H1 (cell line): ENCODE results near the gene CEACAM5. TPM values are rescaled to one million over a fixed set of nuclear protein-coding genes. Genes with fewer than 3 reads are reported as not detected.

Experiments used
- CTCF ChIA-PET: fragments of 300-600 bp; sonication (Branson Sonifier 250); formaldehyde crosslinking; loops from one replicate; lab custom pipeline; 2021; ENCODE audit not compliant: partially characterized antibody; lab: Charles Lee
- POLR2A ChIA-PET: fragments of 300-600 bp; sonication (Branson Sonifier 250); formaldehyde crosslinking; loops from one replicate; lab custom pipeline; 2021; ENCODE audit warnings: inconsistent platforms; ENCODE audit not compliant: partially characterized antibody; lab: Charles Lee
- DNase-seq, 2 experiments: peaks; one replicate each; pipeline versions ENCODE4 v3.0.0 to v3.0.0-alpha.2; 2010 to 2022; ENCODE audit warnings: low spot score in 2 of 2, low read depth in 1 of 2, mixed read lengths in 1 of 2
- FAIRE-seq: peaks from 2 replicates; lab custom pipeline; 2011; peaks lifted over from hg19 to GRCh38; lab: Jason Lieb, UNC
- H2AFZ ChIP-seq: 2 replicates; pipeline ENCODE4 v1.8.1; 2012; ENCODE audit warnings: low read length, inconsistent platforms
- H2AK5ac ChIP-seq: 2 replicates; pipeline ENCODE4 v1.6.1; 2013; ENCODE audit warnings: low read depth, low read length
- H2BK120ac ChIP-seq: replicated peaks from 2 replicates; pipeline ENCODE3; 2013; ENCODE audit warnings: low read depth, low read length, inconsistent platforms
- H2BK12ac ChIP-seq: 2 replicates; pipeline ENCODE4 v1.6.1; 2013; ENCODE audit warnings: low read depth, low read length
- H2BK15ac ChIP-seq: 2 replicates; pipeline ENCODE4 v1.6.1; 2013; ENCODE audit warnings: low read length
- H2BK20ac ChIP-seq: 2 replicates; pipeline ENCODE4 v1.6.1; 2013; ENCODE audit warnings: low read length
- H2BK5ac ChIP-seq: 2 replicates; pipeline ENCODE4 v1.6.1; 2013; ENCODE audit warnings: low read depth, low read length
- H3K14ac ChIP-seq: 2 replicates; pipeline ENCODE4 v1.6.1; 2013; ENCODE audit warnings: inconsistent platforms; ENCODE audit not compliant: insufficient read length
- H3K18ac ChIP-seq: 2 replicates; pipeline ENCODE4 v1.6.1; 2013; ENCODE audit warnings: low read length; ENCODE audit errors: extremely low read depth
- H3K23ac ChIP-seq: 2 replicates; pipeline ENCODE4 v1.6.1; 2013; ENCODE audit warnings: inconsistent platforms; ENCODE audit not compliant: insufficient read length
- H3K23me2 ChIP-seq: 2 replicates; pipeline ENCODE4 v1.6.1; 2013; ENCODE audit warnings: low read depth, low read length
- H3K27ac ChIP-seq: 2 replicates; pipeline ENCODE4 v1.6.1; 2011; ENCODE audit warnings: low read depth, low read length, inconsistent platforms
- H3K27me3 ChIP-seq, 4 experiments: replicated peaks in 1 of 4; 1 replicate in 1 of 4; 2 replicates in 3 of 4; pipeline versions ENCODE4 v1.6.1 to v1.8.1; 2011 to 2013; ENCODE audit warnings: low read length in 3 of 4, mild to moderate bottlenecking in 3 of 4, inconsistent platforms in 2 of 4, mixed read lengths in 2 of 4, moderate library complexity in 1 of 4; ENCODE audit not compliant: control insufficient read depth in 3 of 4, insufficient read depth in 3 of 4; ENCODE audit errors: extremely low read depth in 1 of 4
- H3K36me3 ChIP-seq, 4 experiments: 2 replicates each; pipeline versions ENCODE4 v1.6.1 to v1.8.1; 2011 to 2013; ENCODE audit warnings: mild to moderate bottlenecking in 4 of 4, low read length in 3 of 4, moderate library complexity in 2 of 4, control low read depth in 1 of 4, inconsistent platforms in 1 of 4; ENCODE audit not compliant: insufficient read depth in 4 of 4, control insufficient read depth in 2 of 4
- H3K4ac ChIP-seq: replicated peaks from 2 replicates; pipeline ENCODE3; 2013; ENCODE audit warnings: low read length, low read depth, mixed read lengths, inconsistent platforms; ENCODE audit not compliant: insufficient read length
- H3K4me1 ChIP-seq, 4 experiments: replicated peaks in 1 of 4; 1 replicate in 1 of 4; 2 replicates in 3 of 4; pipeline versions ENCODE4 v1.6.1 to v1.8.1; 2011 to 2013; ENCODE audit warnings: low read length in 3 of 4, inconsistent platforms in 2 of 4, mixed read lengths in 1 of 4; ENCODE audit not compliant: insufficient read depth in 4 of 4, control insufficient read depth in 3 of 4
- H3K4me2 ChIP-seq, 2 experiments: 2 replicates each; pipeline versions ENCODE4 v1.6.1 to v1.8.1; 2011 to 2013; ENCODE audit warnings: low read depth in 2 of 2, low read length in 2 of 2, control low read depth in 1 of 2, inconsistent platforms in 1 of 2, mild to moderate bottlenecking in 1 of 2; ENCODE audit not compliant: insufficient read depth in 1 of 2
- H3K4me3 ChIP-seq, 4 experiments: fragments of 200-600, 300-600 bp in 1 of 4; sonication (generic), shearing (Covaris generic), sonication (Bioruptor Twin) in 1 of 4; 2 replicates each; pipeline versions ENCODE4 v1.5.1 to v1.8.1; 2011 to 2016; ENCODE audit warnings: low read length in 4 of 4, low read depth in 3 of 4, control low read depth in 2 of 4, inconsistent platforms in 2 of 4, mild to moderate bottlenecking in 2 of 4, mixed read lengths in 1 of 4, moderate library complexity in 1 of 4; ENCODE audit not compliant: insufficient read depth in 2 of 4; ENCODE audit errors: extremely low read depth in 1 of 4
- H3K56ac ChIP-seq: replicated peaks from 2 replicates; pipeline ENCODE3; 2013; ENCODE audit warnings: low read depth, mild to moderate bottlenecking, mixed read lengths, low read length, inconsistent platforms; ENCODE audit not compliant: insufficient read length
- H3K79me1 ChIP-seq: 2 replicates; pipeline ENCODE4 v1.6.1; 2013; ENCODE audit warnings: low read depth, low read length, control low read depth
- H3K79me2 ChIP-seq, 2 experiments: 2 replicates each; pipeline versions ENCODE4 v1.6.1 to v1.8.1; 2012 to 2013; ENCODE audit warnings: low read length in 2 of 2, mild to moderate bottlenecking in 2 of 2, inconsistent platforms in 1 of 2; ENCODE audit not compliant: insufficient read depth in 2 of 2, control insufficient read depth in 1 of 2
- H3K9ac ChIP-seq, 4 experiments: replicated peaks in 1 of 4; 1 replicate in 1 of 4; 2 replicates in 3 of 4; pipeline versions ENCODE4 v1.6.1 to v1.8.1; 2011 to 2013; ENCODE audit warnings: low read depth in 3 of 4, low read length in 3 of 4, control low read depth in 2 of 4, mild to moderate bottlenecking in 2 of 4, moderate library complexity in 2 of 4, inconsistent platforms in 1 of 4; ENCODE audit errors: extremely low read depth in 1 of 4
- H3K9me3 ChIP-seq, 2 experiments: 2 replicates each; pipeline versions ENCODE4 v1.6.1 to v1.8.1; 2012 to 2013; ENCODE audit warnings: mild to moderate bottlenecking in 2 of 2, moderate library complexity in 2 of 2, control low read depth in 1 of 2, inconsistent platforms in 1 of 2, low read depth in 1 of 2, low read length in 1 of 2, mixed read lengths in 1 of 2; ENCODE audit not compliant: insufficient read depth in 2 of 2
- H4K20me1 ChIP-seq, 2 experiments: replicated peaks in 1 of 2; 2 replicates each; pipeline versions ENCODE3 to v1.8.1; 2011 to 2013; ENCODE audit warnings: inconsistent platforms in 2 of 2, low read length in 2 of 2, mild to moderate bottlenecking in 1 of 2; ENCODE audit not compliant: insufficient read depth in 2 of 2, control insufficient read depth in 1 of 2
- H4K5ac ChIP-seq: 2 replicates; pipeline ENCODE4 v1.6.1; 2013; ENCODE audit warnings: low read length, low read depth, mixed read lengths, inconsistent platforms; ENCODE audit not compliant: insufficient read length
- H4K8ac ChIP-seq: 2 replicates; pipeline ENCODE4 v1.8.0; 2013; ENCODE audit warnings: mild to moderate bottlenecking, moderate library complexity, low read length, inconsistent platforms; ENCODE audit not compliant: insufficient read depth; ENCODE audit errors: extremely low read depth
- H4K91ac ChIP-seq: replicated peaks from 2 replicates; pipeline ENCODE3; 2013; ENCODE audit warnings: low read length, mixed read lengths, inconsistent platforms; ENCODE audit not compliant: insufficient read length
- ASH2L ChIP-seq: fragments of 200-600, 300-600 bp; sonication (generic); IDR thresholded peaks from one replicate; pipeline ENCODE4 v1.7.1; 2017; ENCODE audit warnings: low read length
- BRCA1 ChIP-seq: IDR thresholded peaks from 2 replicates; pipeline ENCODE4 v1.6.1; 2012; ENCODE audit warnings: low read depth, low read length, improper control_type of control experiment
- CHD1 ChIP-seq: IDR thresholded peaks from 2 replicates; pipeline ENCODE4 v1.6.1; 2012; ENCODE audit warnings: low read depth, low read length, improper control_type of control experiment
- RFX5 ChIP-seq: IDR thresholded peaks from 2 replicates; pipeline ENCODE4 v1.6.1; 2011; ENCODE audit warnings: low read depth, low read length, improper control_type of control experiment, borderline replicate concordance
- RNF2 ChIP-seq: fragments of 200-900, 300-1000 bp; sonication (generic); IDR thresholded peaks from 2 replicates; pipeline ENCODE4 v1.7.1; 2016; ENCODE audit warnings: borderline replicate concordance, low read depth, mild to moderate bottlenecking, antibody characterized with exemption, low read length; ENCODE audit not compliant: poor library complexity, severe bottlenecking; ENCODE audit errors: missing control alignments
- RXRA ChIP-seq: IDR thresholded peaks from 2 replicates; pipeline ENCODE4 v1.6.1; 2011; ENCODE audit warnings: low read depth, mild to moderate bottlenecking, low read length, moderate library complexity; ENCODE audit not compliant: insufficient read depth
- SIN3A ChIP-seq, 2 experiments: IDR thresholded peaks in 1 of 2; conservative IDR thresholded peaks in 1 of 2; 2 replicates each; pipeline ENCODE4 v1.6.1; 2011 to 2012; ENCODE audit warnings: low read length in 2 of 2, improper control_type of control experiment in 1 of 2, low read depth in 1 of 2, mild to moderate bottlenecking in 1 of 2
- SIX5 ChIP-seq: IDR thresholded peaks from 2 replicates; pipeline ENCODE4 v1.6.1; 2011; ENCODE audit warnings: mild to moderate bottlenecking, low read depth, low read length
- SP1 ChIP-seq: IDR thresholded peaks from 2 replicates; pipeline ENCODE4 v1.6.1; 2011; ENCODE audit warnings: low read depth, low read length
- SP2 ChIP-seq: IDR thresholded peaks from 2 replicates; pipeline ENCODE4 v1.6.1; 2012; ENCODE audit warnings: mild to moderate bottlenecking, low read length, inconsistent platforms
- SRF ChIP-seq: IDR thresholded peaks from 2 replicates; pipeline ENCODE4 v1.6.1; 2011; ENCODE audit warnings: mild to moderate bottlenecking, low read depth, low read length, moderate library complexity
- TAF7 ChIP-seq: optimal IDR thresholded peaks from 2 replicates; pipeline ENCODE3; 2011; ENCODE audit warnings: low read depth, mild to moderate bottlenecking, inconsistent platforms, low read length, moderate library complexity, borderline replicate concordance
- WGBS, 2 experiments: shearing (Covaris generic) in 1 of 2; methylation state at CpG; one replicate each; pipeline versions ENCODE4 v1.1.6 to v1.1.7; 2013 to 2015; ENCODE audit warnings: low lambda C conversion rate in 2 of 2, mixed read lengths in 2 of 2, inconsistent platforms in 1 of 2, low coverage in 1 of 2, missing lambda C conversion rate in 1 of 2; ENCODE audit not compliant: insufficient replicate concordance in 2 of 2, insufficient coverage in 1 of 2, insufficient read length in 1 of 2; ENCODE audit errors: extremely low coverage in 1 of 2, missing lambda C conversion rate in 1 of 2; 5-methylcytosine and 5-hydroxymethylcytosine counted together
- polyA plus RNA-seq, 7 experiments: library from polyadenylated mRNA; depleted of rRNA in 3 of 7; stranded (reverse) in 5 of 7; unstranded in 2 of 7; fragments of >200 nt in 5 of 7; fragments of 200-250 nt in 2 of 7; gene quantifications; 1 replicate in 5 of 7; 2 replicates in 1 of 7; 4 replicates in 1 of 7; pipeline versions ENCODE4 v1.2.1 to v1.2.3, GENCODE V29; 2011 to 2013; ENCODE audit warnings: missing spikeins in 2 of 7, mixed read lengths in 2 of 7
- total RNA-seq: library from RNA; stranded (reverse); fragmentation: NEBNext Ultra II Directional; extraction: Animal tissue kit (Norgen Biotek cat#: 25700); gene quantifications from 2 replicates; pipeline ENCODE4 v1.2.1, GENCODE V29; 2021

The CEACAM5 gene
- total and polyA plus RNA-seq, 2 of the 8 experiments (the other 6 are each of a cell fraction or from before 2014, with no cell fraction given), result not detected

DNA sequence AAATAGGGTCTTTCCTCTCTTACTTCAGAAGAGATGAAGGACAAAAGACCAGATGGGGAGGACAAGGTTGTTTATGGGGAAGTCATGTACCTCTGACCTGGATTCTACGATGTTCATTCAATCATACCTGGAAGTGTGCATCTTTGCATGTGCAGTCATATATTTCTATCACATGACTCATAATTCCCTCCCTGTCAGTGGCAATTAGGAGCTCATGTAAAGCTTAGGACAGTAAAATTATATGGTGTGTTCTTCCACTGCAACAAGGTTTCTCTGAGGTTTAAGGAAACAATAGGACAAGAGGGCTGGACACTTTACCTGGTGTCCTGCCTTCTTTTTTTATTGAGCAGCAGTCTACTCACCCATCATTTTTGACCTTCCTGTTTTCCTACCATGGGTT lies 40.1 kb upstream of the CEACAM5 start:
- CTCF ChIA-PET, result no interaction called here
- Histone ChIP-seq H2BK5ac (no peak overlapping the region), H2BK120ac (no peak overlapping the region), H4K20me1 (no peaks in the 10 kb centered on the region), H2AFZ (no peak overlapping the region), H4K91ac (no peak overlapping the region), H3K56ac (no peak overlapping the region), H3K14ac (no peak overlapping the region), H3K4me1 (no peaks in the 10 kb centered on the region), H2BK12ac (no peak overlapping the region), H3K27me3 (no peaks in the 10 kb centered on the region), H3K23ac (no peak overlapping the region), H4K8ac (no peak overlapping the region), H3K18ac (no peak overlapping the region), H2BK20ac (no peak overlapping the region), H3K9ac (no peak overlapping the region), H2AK5ac (no peak overlapping the region), H3K4me2 (no peak overlapping the region), H3K4me3 (no peak overlapping the region), H3K79me1 (no peaks in the 10 kb centered on the region), H4K5ac (no peak overlapping the region), H3K27ac (no peak overlapping the region), H3K23me2 (no peaks in the 10 kb centered on the region)
- WGBS, 2 experiments, result 70% methylated on average over 1 of the region's 1 CpG; no CpG with 5 or more reads in 1 of the 2 experiments
- FAIRE-seq (no peak), DNase-seq (no peak)
- POLR2A ChIA-PET, result no interaction called here
- TF ChIP-seq SP1 (no peak), SIX5 (no peak), TAF7 (no peak), CHD1 (no peak), SIN3A (conservative IDR thresholded peaks at IDR 0.05 in 1 of 2, IDR thresholded peaks at IDR 0.05 in 1 of 2; ENCODE audit: low read depth in 1 of 2, low read length in 2 of 2) (no peak), BRCA1 (no peak), RNF2 (no peak), ASH2L (no peak), SRF (no peak), SP2 (no peak), RFX5 (no peak), RXRA (no peak)
- TF ChIP-seq, all 59 proteins: peak for 0
- Histone ChIP-seq H3K36me3 (no peaks in the 10 kb centered on the region), H3K4ac (no peak overlapping the region), H3K79me2 (no peaks in the 10 kb centered on the region), H2BK15ac (no peak overlapping the region), H3K9me3 (peaks cover 65 to 73% of the 10 kb centered on the region in 2 experiments)
